ENCODE data around the gene ITPKC. TPM values are rescaled to one million over a fixed set of nuclear protein-coding genes. Genes with fewer than 3 reads are reported as not detected.
A peak's percentile ranks its signal among the peaks of the same experiment; 100 is the strongest.

Gene ITPKC
- total RNA-seq, 4 donors from 2014 or later: 58.5 to 127 (median 95.7) TPM

GRCh38 chr19:40705362-40705651 lies 11.6 kb upstream of the ITPKC start:
- Histone ChIP-seq H3K27me3 (no peaks in the 10 kb centered on the region), H3K27ac (no peak overlapping the region), H3K36me3 (peaks cover 21 to 100% (median 22%) of the 10 kb centered on the region in 3 donors), H3K4me1 (no peaks in the 10 kb centered on the region), H3K4me3 (no peak overlapping the region), H3K9me3 (no peaks in the 10 kb centered on the region)
- DNase-seq: no peak
- no peak for TF ChIP-seq POLR2A (IDR thresholded peaks at IDR 0.05)
- TF ChIP-seq, protein P1, sequence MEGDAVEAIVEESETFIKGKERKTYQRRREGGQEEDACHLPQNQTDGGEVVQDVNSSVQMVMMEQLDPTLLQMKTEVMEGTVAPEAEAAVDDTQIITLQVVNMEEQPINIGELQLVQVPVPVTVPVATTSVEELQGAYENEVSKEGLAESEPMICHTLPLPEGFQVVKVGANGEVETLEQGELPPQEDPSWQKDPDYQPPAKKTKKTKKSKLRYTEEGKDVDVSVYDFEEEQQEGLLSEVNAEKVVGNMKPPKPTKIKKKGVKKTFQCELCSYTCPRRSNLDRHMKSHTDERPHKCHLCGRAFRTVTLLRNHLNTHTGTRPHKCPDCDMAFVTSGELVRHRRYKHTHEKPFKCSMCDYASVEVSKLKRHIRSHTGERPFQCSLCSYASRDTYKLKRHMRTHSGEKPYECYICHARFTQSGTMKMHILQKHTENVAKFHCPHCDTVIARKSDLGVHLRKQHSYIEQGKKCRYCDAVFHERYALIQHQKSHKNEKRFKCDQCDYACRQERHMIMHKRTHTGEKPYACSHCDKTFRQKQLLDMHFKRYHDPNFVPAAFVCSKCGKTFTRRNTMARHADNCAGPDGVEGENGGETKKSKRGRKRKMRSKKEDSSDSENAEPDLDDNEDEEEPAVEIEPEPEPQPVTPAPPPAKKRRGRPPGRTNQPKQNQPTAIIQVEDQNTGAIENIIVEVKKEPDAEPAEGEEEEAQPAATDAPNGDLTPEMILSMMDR (IDR thresholded peaks at IDR 0.05): no peak
- intact Hi-C loops (cut with DNase I): no loop called here
- 90 to 91% methylated on average over 7 to 8 of the region's 9 CpGs for WGBS, 2 donors

- Histone ChIP-seq H3K4me1 (no peaks in the 10 kb centered on the region), H3K27me3 (no peaks in the 10 kb centered on the region), H3K27ac (no peak overlapping the region), H3K9me3 (no peaks in the 10 kb centered on the region), H3K36me3 (peaks cover 21 to 100% (median 22%) of the 10 kb centered on the region in 3 donors), H3K4me3 (no peak overlapping the region)
- WGBS, 2 donors: 81 to 88% methylated on average over 7 of the region's 7 CpGs
- DNase-seq: no peak
- TF ChIP-seq, protein P1 (IDR thresholded peaks at IDR 0.05): no peak
- no peak for TF ChIP-seq POLR2A (IDR thresholded peaks at IDR 0.05)
- intact Hi-C loops (cut with DNase I): no loop called here
Observed at GRCh38 chr19:40705950-40706619, 10.8 kb upstream of the ITPKC start.

- H3K27ac ChIP-seq: no peak overlapping the region
- peaks cover 21 to 99% (median 26%) of the 10 kb centered on the region in 3 donors for H3K36me3 ChIP-seq
- no peak for DNase-seq
- intact Hi-C loops (cut with DNase I): no loop called here
- no peaks in the 10 kb centered on the region for H3K9me3 ChIP-seq
- H3K4me1 ChIP-seq: no peaks in the 10 kb centered on the region
- 93 to 96% methylated on average over 7 of the region's 7 CpGs for WGBS, 2 donors
- no peak overlapping the region for H3K4me3 ChIP-seq
- H3K27me3 ChIP-seq: no peaks in the 10 kb centered on the region
- TF ChIP-seq, protein P1 (IDR thresholded peaks at IDR 0.05): no peak
- no peak for TF ChIP-seq POLR2A (IDR thresholded peaks at IDR 0.05)
Observed at GRCh38 chr19:40707615-40708014, 9.3 kb upstream of the ITPKC start.

GRCh38 chr19:40709817-40710216 lies 7.1 kb upstream of the ITPKC start:
- no peak overlapping the region for H3K27ac ChIP-seq
- peaks cover 7 to 11% (median 8%) of the 10 kb centered on the region in 3 donors for H3K4me1 ChIP-seq
- no peaks in the 10 kb centered on the region for H3K9me3 ChIP-seq
- H3K27me3 ChIP-seq: no peaks in the 10 kb centered on the region
- intact Hi-C loops (cut with DNase I): no loop called here
- 80 to 85% methylated on average over 5 of the region's 5 CpGs for WGBS, 2 donors
- DNase-seq: no peak
- H3K36me3 ChIP-seq: peaks cover 6 to 83% (median 14%) of the 10 kb centered on the region in 3 donors
- no peak overlapping the region for H3K4me3 ChIP-seq
- TF ChIP-seq, protein P1 (IDR thresholded peaks at IDR 0.05): no peak

- H3K4me3 ChIP-seq: peak overlapping the region in 2 of 4 donors; percentile 81 to 93
- 80 to 86% methylated on average over 1 to 7 of the region's 11 CpGs for WGBS, 2 donors
- peak overlapping the region; percentile 98 to 100 (median 100) for H3K27ac ChIP-seq
- H3K36me3 ChIP-seq: peaks cover 0 to 42% (median 5%) of the 10 kb centered on the region in 3 donors
- H3K9me3 ChIP-seq: no peaks in the 10 kb centered on the region
- intact Hi-C loops (cut with DNase I): no loop called here
- no peaks in the 10 kb centered on the region for H3K27me3 ChIP-seq
- DNase-seq: no peak
- TF ChIP-seq, protein P1 (IDR thresholded peaks at IDR 0.05): no peak
- TF ChIP-seq POLR2A (IDR thresholded peaks at IDR 0.05): no peak
- peaks cover 14 to 46% (median 26%) of the 10 kb centered on the region in 3 donors for H3K4me1 ChIP-seq
Observed at GRCh38 chr19:40713939-40714338, 3.0 kb upstream of the ITPKC start.
